ENCODE results near the gene ZIC5.

The ZIC5 gene

DNA sequence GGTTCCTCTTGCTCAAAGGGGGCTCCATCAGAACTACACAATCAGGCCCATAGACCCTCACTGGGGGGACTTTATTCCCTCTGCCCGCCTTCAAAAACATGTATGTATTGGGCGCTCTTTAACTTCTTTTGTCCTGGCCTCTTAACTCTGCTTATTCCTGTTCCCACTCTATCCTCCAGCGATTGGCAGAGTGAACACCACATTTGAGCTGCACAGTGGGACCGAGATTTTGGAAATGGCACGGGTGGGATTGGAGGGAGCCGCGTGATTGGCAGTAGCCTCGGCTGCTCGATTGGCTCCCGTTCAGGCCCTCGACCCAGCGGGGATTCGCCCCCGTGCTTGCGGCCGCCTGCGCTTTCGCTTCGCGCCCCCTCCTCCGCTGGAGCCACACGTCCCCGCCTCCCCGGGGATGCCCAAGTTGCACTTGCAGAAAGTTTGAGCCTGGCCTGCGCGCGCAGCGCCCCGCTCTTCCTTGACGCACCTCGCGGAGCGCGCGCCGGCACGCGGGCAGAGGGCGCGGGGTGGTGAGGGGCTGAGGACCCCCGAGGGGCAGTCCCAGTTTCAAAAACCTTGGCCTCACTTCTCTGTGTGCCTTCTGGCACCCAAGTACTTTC, at the start of gene ZIC5:
TSS of gene ZIC5 (minus strand) at position 192 of the 614 bp plus-strand sequence. CDS start at position 28, 164 bp downstream.
- Histone ChIP-seq H3K9me3 (ENCODE audit: control insufficient read depth, low read length) (peaks cover 31% of the 10 kb centered on the region), H3K9ac (ENCODE audit: low read length) (no peak within 1 kb of the TSS), H3K4me1 (ENCODE audit: control insufficient read depth, insufficient read depth, low read length) (peaks cover 6% of the 10 kb centered on the region), H3K4me3 (ENCODE audit: low read length) (no peak within 1 kb of the TSS), H3K36me3 (ENCODE audit: control insufficient read depth, insufficient read depth, low read length, severe bottlenecking) (no peaks in the 10 kb centered on the region), H3K27me3 (replicated peaks; ENCODE audit: control insufficient read depth, insufficient read depth, low read length) (peaks cover 77% of the 10 kb centered on the region)
- DNase-seq (ENCODE audit: low read depth) = no peak

GRCh38 chr13:100019780-100020356, 48.3 kb upstream of the ZIC5 start:
- Histone ChIP-seq H3K4me3 (ENCODE audit: low read length) (no peak overlapping the region), H3K9ac (ENCODE audit: low read length) (no peak overlapping the region), H3K36me3 (ENCODE audit: control insufficient read depth, insufficient read depth, low read length, severe bottlenecking) (no peaks in the 10 kb centered on the region), H3K9me3 (ENCODE audit: control insufficient read depth, low read length) (no peaks in the 10 kb centered on the region), H3K4me1 (ENCODE audit: control insufficient read depth, insufficient read depth, low read length) (no peaks in the 10 kb centered on the region), H3K27me3 (replicated peaks; ENCODE audit: control insufficient read depth, insufficient read depth, low read length) (no peaks in the 10 kb centered on the region)
- DNase-seq (ENCODE audit: low read depth) = no peak

DNA sequence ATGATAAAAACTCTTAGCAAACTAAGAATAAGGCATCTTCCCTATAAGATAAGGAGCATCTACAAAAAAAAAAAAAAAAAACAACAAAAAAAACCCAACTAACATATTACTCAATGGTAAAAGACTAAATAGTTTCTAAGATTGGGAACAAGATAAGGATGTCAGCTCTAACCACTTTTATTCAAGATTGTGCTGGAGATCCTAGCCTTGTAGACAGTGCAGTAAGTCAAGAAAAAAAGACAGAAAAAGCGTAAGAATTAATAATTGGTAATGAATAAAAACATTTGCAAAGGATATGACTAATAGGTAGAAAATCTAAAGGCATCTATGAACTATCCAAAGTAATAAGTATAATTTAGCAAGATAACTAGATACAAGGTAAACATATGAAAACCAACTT, 43.1 kb upstream of the ZIC5 start:
- peaks cover 12% of the 10 kb centered on the region for H3K27me3 ChIP-seq (replicated peaks; ENCODE audit: control insufficient read depth, insufficient read depth, low read length)
- no peak overlapping the region for H3K4me3 ChIP-seq (ENCODE audit: low read length)
- DNase-seq (ENCODE audit: low read depth) = no peak
- no peaks in the 10 kb centered on the region for H3K9me3 ChIP-seq (ENCODE audit: control insufficient read depth, low read length)
- H3K36me3 ChIP-seq (ENCODE audit: control insufficient read depth, insufficient read depth, low read length, severe bottlenecking) = no peaks in the 10 kb centered on the region
- H3K9ac ChIP-seq (ENCODE audit: low read length) = no peak overlapping the region
- H3K4me1 ChIP-seq (ENCODE audit: control insufficient read depth, insufficient read depth, low read length) = no peaks in the 10 kb centered on the region

DNA sequence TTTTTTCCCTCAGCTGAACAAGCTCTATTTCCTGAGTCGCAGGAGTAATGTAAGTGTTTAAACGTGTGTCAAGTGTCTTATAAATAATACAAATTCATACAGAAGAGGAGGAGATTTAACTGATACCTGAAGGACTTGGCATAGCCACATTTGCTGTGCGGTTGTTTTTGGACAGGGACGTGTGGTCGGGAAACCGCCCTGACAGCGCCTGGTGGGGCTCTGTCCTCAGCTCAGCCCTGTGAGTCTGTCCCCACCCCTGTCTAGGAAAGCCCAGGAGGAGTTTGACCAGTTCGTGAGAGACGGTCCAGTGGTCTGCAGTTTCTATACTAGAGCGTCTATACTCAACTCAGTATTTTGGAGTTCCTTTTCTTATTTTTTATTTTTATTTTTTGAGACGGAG, 26.7 kb upstream of the ZIC5 start:
- DNase-seq (ENCODE audit: low read depth) = no peak
- Histone ChIP-seq H3K9me3 (ENCODE audit: control insufficient read depth, low read length) (peaks cover 20% of the 10 kb centered on the region), H3K4me3 (ENCODE audit: low read length) (no peak overlapping the region), H3K27me3 (replicated peaks; ENCODE audit: control insufficient read depth, insufficient read depth, low read length) (peaks cover 67% of the 10 kb centered on the region), H3K4me1 (ENCODE audit: control insufficient read depth, insufficient read depth, low read length) (no peaks in the 10 kb centered on the region), H3K9ac (ENCODE audit: low read length) (no peak overlapping the region), H3K36me3 (ENCODE audit: control insufficient read depth, insufficient read depth, low read length, severe bottlenecking) (no peaks in the 10 kb centered on the region)

DNA sequence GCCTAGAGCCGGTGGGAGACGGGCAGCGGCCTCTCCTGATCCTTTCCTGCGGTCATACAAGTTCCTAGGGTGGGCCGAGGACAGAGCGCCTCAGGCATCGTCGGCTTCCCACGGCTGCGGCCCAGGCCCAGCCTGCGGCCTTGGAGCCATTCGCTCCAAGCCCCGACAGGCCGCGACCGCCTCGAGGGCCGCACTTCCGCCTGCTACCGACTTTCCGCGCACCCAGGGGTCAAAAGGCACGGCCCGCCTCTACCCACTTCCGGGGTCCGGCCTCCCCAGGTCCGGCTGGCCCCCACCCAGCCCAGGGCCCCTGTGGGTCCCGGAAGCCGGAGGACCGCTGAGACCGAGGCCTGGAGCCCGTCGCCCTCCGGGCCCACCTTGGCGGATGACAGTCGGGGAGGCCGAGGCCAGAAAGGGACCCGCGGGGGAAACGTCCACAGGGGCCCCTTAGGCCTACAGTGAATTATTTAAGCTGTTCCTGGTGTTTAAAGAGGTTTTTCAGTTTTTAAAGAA, 26.2 kb upstream of the ZIC5 start:
- no peak overlapping the region for H3K4me3 ChIP-seq (ENCODE audit: low read length)

DNA sequence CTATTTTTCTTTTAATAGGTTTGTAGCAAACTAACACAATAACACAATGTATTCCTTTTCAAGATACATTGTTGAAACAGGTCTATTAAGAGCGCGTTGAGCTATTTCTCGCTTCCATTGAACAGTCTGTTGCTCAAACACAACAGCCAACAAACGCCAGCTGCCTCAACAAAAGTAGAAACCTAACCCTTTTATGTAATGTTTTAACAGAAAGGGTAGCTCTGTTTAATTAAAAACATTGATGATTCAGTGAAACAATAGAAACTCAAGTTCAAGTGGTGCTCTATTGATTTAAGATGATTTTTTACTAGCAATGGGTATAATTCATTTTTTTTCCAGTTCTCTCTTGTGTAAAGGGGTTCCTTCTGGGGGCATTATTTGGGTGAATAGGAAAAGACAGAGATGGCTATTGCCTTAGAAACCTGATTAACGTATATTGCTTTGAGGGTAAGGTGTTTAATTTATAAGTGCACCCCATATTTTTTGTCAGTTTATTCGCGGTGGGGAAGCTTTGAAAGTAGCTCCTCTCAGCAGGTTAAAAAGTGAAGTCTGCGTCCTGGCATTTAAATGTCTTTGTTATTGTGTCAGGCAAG, 24.9 kb upstream of the ZIC5 start:
- peaks cover 20% of the 10 kb centered on the region for H3K9me3 ChIP-seq (ENCODE audit: control insufficient read depth, low read length)
- no peak for DNase-seq (ENCODE audit: low read depth)
- no peak overlapping the region for H3K4me3 ChIP-seq (ENCODE audit: low read length)
- peaks cover 76% of the 10 kb centered on the region for H3K27me3 ChIP-seq (replicated peaks; ENCODE audit: control insufficient read depth, insufficient read depth, low read length)
- H3K4me1 ChIP-seq (ENCODE audit: control insufficient read depth, insufficient read depth, low read length) = no peaks in the 10 kb centered on the region
- no peak overlapping the region for H3K9ac ChIP-seq (ENCODE audit: low read length)
- H3K36me3 ChIP-seq (ENCODE audit: control insufficient read depth, insufficient read depth, low read length, severe bottlenecking) = no peaks in the 10 kb centered on the region

More for the DNA sequence above, 26.2 kb upstream of the ZIC5 start:
- no peak overlapping the region for H3K9ac ChIP-seq (ENCODE audit: low read length)
- peaks cover 20% of the 10 kb centered on the region for H3K9me3 ChIP-seq (ENCODE audit: control insufficient read depth, low read length)
- H3K36me3 ChIP-seq (ENCODE audit: control insufficient read depth, insufficient read depth, low read length, severe bottlenecking) = no peaks in the 10 kb centered on the region
- peaks cover 72% of the 10 kb centered on the region for H3K27me3 ChIP-seq (replicated peaks; ENCODE audit: control insufficient read depth, insufficient read depth, low read length)
- DNase-seq (ENCODE audit: low read depth) = no peak
- H3K4me1 ChIP-seq (ENCODE audit: control insufficient read depth, insufficient read depth, low read length) = no peaks in the 10 kb centered on the region

DNA sequence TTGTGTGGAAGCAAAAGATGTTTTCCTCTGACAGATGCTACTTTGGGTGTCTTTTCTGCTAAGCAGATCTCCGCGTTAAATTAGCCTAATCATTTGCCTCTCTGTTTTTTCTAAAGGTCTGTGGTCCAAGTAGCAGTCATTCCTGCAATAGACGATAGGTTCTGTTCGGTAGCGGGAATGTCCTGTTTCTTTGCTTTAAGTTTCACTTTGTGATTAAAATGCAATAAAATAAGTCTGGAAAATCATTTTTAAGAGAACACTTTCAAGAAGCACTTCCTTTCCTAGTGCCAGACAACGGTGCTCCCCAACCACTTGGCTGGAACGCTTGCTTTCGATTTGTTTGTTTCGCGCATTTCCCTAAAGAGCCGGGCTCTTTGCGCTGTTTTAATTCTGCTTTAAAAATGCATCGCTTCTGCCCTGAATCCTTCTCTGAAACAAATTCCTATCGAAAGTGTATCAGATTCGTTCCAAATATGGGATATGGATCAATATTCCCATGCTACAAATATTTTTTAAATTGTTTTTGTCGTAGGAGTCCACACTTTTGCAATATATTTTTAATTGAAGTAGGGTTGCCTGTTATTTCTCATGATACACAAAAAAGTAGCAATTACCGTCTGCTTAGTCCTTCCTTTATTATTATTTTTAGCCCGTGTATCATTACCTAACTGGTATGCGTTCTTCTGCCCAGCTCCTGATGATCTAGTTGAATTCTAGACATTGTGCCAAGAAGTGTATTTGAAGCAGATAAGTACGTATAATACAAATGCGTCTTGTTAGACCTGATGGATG, 24.2 kb upstream of the ZIC5 start:
- Histone ChIP-seq H3K4me1 (ENCODE audit: control insufficient read depth, insufficient read depth, low read length) (no peaks in the 10 kb centered on the region), H3K9ac (ENCODE audit: low read length) (no peak overlapping the region), H3K9me3 (ENCODE audit: control insufficient read depth, low read length) (peaks cover 20% of the 10 kb centered on the region), H3K4me3 (ENCODE audit: low read length) (no peak overlapping the region), H3K27me3 (replicated peaks; ENCODE audit: control insufficient read depth, insufficient read depth, low read length) (peaks cover 83% of the 10 kb centered on the region), H3K36me3 (ENCODE audit: control insufficient read depth, insufficient read depth, low read length, severe bottlenecking) (no peaks in the 10 kb centered on the region)
- DNase-seq (ENCODE audit: low read depth) = no peak

DNA sequence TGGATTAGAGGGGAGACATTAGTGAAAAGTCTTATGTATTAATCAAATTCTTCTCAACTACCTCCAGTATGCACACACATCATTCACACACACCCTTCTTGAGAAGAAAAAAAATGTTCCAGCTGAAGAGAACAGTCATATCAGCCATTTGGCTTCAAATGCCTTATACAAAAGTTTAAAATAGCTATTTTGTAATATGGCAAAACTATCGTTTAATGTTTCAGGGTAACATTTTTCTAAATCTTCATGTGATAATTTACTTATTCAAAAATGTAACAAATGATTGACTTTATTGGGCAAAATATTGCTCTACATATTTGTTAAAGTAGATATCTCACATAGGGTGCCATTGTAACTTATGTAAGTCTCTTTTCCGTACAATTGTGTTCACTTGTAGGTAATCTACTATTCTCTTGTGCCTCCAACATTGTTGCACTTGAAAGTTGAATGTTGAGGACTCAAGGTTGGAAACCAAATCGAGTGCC, 23.6 kb upstream of the ZIC5 start:
- Histone ChIP-seq H3K9ac (ENCODE audit: low read length) (no peak overlapping the region), H3K27me3 (replicated peaks; ENCODE audit: control insufficient read depth, insufficient read depth, low read length) (peaks cover 90% of the 10 kb centered on the region), H3K4me3 (ENCODE audit: low read length) (no peak overlapping the region), H3K36me3 (ENCODE audit: control insufficient read depth, insufficient read depth, low read length, severe bottlenecking) (no peaks in the 10 kb centered on the region), H3K4me1 (ENCODE audit: control insufficient read depth, insufficient read depth, low read length) (no peaks in the 10 kb centered on the region), H3K9me3 (ENCODE audit: control insufficient read depth, low read length) (peaks cover 20% of the 10 kb centered on the region)
- DNase-seq (ENCODE audit: low read depth) = no peak

DNA sequence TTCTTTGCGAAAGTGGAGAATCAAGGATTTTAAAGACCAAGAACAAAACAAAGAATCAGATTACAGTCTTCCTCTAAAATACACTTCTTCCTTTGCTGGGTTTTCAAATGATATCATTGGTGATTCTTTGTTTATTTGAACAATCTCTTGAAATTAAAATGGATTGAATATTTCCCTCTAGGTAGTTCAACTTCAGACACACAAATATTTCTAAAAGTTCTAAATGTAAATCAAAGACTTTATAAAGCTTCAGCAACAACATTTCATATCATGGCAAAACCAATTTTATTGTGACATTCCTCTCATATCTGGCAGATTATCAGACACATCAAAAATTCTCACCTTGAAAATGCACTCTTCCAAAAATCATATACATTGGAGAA, 23.1 kb upstream of the ZIC5 start:
- no peak overlapping the region for H3K4me3 ChIP-seq (ENCODE audit: low read length)

DNA sequence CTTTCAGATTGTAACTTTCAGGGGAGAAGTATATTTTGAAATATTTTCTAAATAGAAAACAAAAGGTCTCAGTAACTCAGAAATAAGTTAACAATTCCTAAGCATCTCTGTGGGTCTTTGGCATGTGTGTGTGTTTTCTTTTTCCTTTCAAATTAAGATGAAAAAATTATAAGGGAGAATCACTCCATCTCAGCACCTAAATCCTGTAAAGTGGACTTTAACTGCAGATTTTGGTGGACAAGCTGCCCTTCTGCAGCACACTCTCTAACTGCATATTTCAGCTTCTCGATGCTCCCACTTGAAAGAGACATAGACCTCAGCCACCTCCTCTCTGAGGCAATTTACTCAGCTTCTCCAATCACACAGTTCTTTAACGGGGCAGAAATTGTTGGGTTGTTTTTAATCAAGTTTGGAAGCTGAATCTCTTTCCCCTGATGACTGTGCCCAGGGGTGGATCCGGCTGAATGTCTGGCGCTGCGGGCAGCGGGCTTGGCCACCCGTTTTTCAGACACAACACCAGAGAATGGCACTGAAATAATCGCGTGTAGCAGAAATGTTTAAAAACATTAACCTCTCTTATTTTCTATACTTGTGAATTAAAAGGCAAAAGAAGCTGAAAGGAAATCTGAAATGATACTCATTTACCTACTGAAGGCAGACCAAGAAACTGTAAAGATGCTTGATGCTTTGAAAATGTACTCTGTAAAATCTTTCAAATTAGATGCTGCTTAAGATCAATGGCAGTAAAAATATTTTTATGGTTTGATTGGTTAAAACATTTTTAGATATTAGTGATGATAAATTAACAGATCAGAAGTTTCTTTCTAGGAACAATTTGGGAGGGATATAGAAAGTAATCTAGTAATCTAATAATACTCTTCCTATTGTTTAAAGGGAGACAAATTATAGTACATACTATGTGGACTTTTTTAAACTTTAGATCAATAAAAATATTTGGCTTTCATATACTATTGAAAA, 22.4 kb upstream of the ZIC5 start:
- DNase-seq (ENCODE audit: low read depth) = no peak
- Histone ChIP-seq H3K4me1 (ENCODE audit: control insufficient read depth, insufficient read depth, low read length) (no peaks in the 10 kb centered on the region), H3K9me3 (ENCODE audit: control insufficient read depth, low read length) (peaks cover 25% of the 10 kb centered on the region), H3K27me3 (replicated peaks; ENCODE audit: control insufficient read depth, insufficient read depth, low read length) (peaks cover 99% of the 10 kb centered on the region), H3K9ac (ENCODE audit: low read length) (no peak overlapping the region), H3K36me3 (ENCODE audit: control insufficient read depth, insufficient read depth, low read length, severe bottlenecking) (no peaks in the 10 kb centered on the region), H3K4me3 (ENCODE audit: low read length) (no peak overlapping the region)

More for the DNA sequence above, 23.1 kb upstream of the ZIC5 start:
- H3K9me3 ChIP-seq (ENCODE audit: control insufficient read depth, low read length) = peaks cover 24% of the 10 kb centered on the region
- no peaks in the 10 kb centered on the region for H3K36me3 ChIP-seq (ENCODE audit: control insufficient read depth, insufficient read depth, low read length, severe bottlenecking)
- H3K4me1 ChIP-seq (ENCODE audit: control insufficient read depth, insufficient read depth, low read length) = no peaks in the 10 kb centered on the region
- H3K9ac ChIP-seq (ENCODE audit: low read length) = no peak overlapping the region
- no peak for DNase-seq (ENCODE audit: low read depth)
- peaks cover 95% of the 10 kb centered on the region for H3K27me3 ChIP-seq (replicated peaks; ENCODE audit: control insufficient read depth, insufficient read depth, low read length)
